Psoas muscle (tissue), 8 donors: ENCODE measurements around the gene LRRC2. TPM values are rescaled to one million over a fixed set of nuclear protein-coding genes. Genes with fewer than 3 reads are reported as not detected.

Source experiments
- ATAC-seq, 4 donors: fragments of 200-7000 bp; cut with Tn5 transposase; one replicate each; pipeline ENCODE4 v1.9.1; 2020; ENCODE audit warnings: moderate library complexity in 3 of 4, mild to moderate bottlenecking in 2 of 4
- DNase-seq, 2 donors: peaks; one replicate each; pipeline ENCODE4 v3.0.0-alpha.2; 2020
- H3K27ac ChIP-seq: fragments of 200-600 bp; one replicate; pipeline ENCODE4 v1.8.0; 2022
- H3K27me3 ChIP-seq, 3 donors: fragments of 200-600 bp in 1 of 3; one replicate each; pipeline versions ENCODE4 v1.6.1 to v1.8.0; 2013 to 2022; ENCODE audit warnings: low read length in 2 of 3, mild to moderate bottlenecking in 2 of 3, moderate library complexity in 1 of 3; ENCODE audit not compliant: insufficient read depth in 3 of 3
- H3K36me3 ChIP-seq, 2 donors: fragments of 200-600 bp in 1 of 2; one replicate each; pipeline versions ENCODE4 v1.6.1 to v1.8.0; 2013 to 2022; ENCODE audit warnings: low read depth in 1 of 2, mild to moderate bottlenecking in 1 of 2, moderate library complexity in 1 of 2; ENCODE audit not compliant: insufficient read depth in 1 of 2
- H3K4me1 ChIP-seq: fragments of 200-600 bp; one replicate; pipeline ENCODE4 v1.8.0; 2022
- H3K4me3 ChIP-seq: fragments of 200-600 bp; one replicate; pipeline ENCODE4 v1.8.0; 2022; ENCODE audit warnings: mild to moderate bottlenecking
- H3K9me3 ChIP-seq: fragments of 200-600 bp; one replicate; pipeline ENCODE4 v1.8.0; 2022
- WGBS, 3 donors: extraction: QIAGEN DNeasy Blood & Tissue Kit; methylation state at CpG; one replicate each; pipeline versions ENCODE4 v1.1.6 to v1.1.7; 2013; 5-methylcytosine and 5-hydroxymethylcytosine counted together
- intact Hi-C, 2 donors: fragments of 100-400 bp; cut with DNase I; formaldehyde crosslinking; loops; one replicate each; pipeline versions ENCODE4 v1.11.0 to v1.14.2; 2022
- polyA plus RNA-seq, 3 donors: library from polyadenylated mRNA; stranded (reverse); fragments of 200-250 nt; gene quantifications; one replicate each; pipeline ENCODE4 v1.2.3, GENCODE V29; 2013
- total RNA-seq, 4 donors: library from RNA; stranded (reverse); fragmentation: NEBNext Ultra II Directional in 2 of 4; extraction: Animal tissue kit (Norgen Biotek cat#: 25700) in 2 of 4; gene quantifications; one replicate each; pipeline versions ENCODE4 v1.2.1 to v1.2.4, GENCODE V29; 2021 to 2023
- TF ChIP-seq, protein P1 (sequence below): fragments of 200-600 bp; IDR thresholded peaks from one replicate; pipeline ENCODE4 v1.8.0; 2022; ENCODE audit warnings: antibody characterized with exemption
- donor health status: healthy with polysubstance abuse.
- donor health status: DM: no; HTN: no; CAD: no; lungs with moderate emphysema.
- donor health status: Bipolar disorder and iron deficiency.
- donor health status: healthy.
- donor health status: DM: yes; HTN: yes; CAD: no.
- donor health status: DM: no; HTN: no; CAD: no.
- donor health status: DM: no; HTN: no; CAD: no.
- donor health status: DM: yes; HTN: yes; CAD: no.

The LRRC2 gene
- total and polyA plus RNA-seq, 7 donors = 8.3 to 160 (median 65.1) TPM

DNA sequence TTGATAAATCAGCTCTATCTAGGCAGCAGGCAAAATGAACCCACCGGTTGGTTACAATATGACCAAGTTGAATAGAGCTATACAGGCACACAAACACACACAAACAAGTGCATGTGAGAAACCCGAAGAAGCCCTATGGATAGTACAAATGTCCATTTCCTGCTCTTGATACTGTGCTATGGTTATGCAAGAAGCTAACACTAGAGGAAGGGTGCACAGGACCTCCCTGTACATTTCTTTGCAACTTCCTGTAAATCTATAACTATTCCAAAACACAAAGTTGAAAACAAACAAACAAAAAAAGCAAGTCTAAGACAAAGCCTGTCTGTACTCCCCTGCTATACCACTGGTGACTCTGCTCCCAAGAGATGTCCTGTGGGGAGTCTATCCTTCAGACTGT is 38.0 kb upstream of the LRRC2 start:
- Histone ChIP-seq H3K4me3 (no peak overlapping the region), H3K36me3 (no peaks in the 10 kb centered on the region), H3K27ac (no peak overlapping the region), H3K4me1 (peaks cover 1% of the 10 kb centered on the region), H3K27me3 (no peaks in the 10 kb centered on the region), H3K9me3 (no peaks in the 10 kb centered on the region)
- TF ChIP-seq, protein P1, sequence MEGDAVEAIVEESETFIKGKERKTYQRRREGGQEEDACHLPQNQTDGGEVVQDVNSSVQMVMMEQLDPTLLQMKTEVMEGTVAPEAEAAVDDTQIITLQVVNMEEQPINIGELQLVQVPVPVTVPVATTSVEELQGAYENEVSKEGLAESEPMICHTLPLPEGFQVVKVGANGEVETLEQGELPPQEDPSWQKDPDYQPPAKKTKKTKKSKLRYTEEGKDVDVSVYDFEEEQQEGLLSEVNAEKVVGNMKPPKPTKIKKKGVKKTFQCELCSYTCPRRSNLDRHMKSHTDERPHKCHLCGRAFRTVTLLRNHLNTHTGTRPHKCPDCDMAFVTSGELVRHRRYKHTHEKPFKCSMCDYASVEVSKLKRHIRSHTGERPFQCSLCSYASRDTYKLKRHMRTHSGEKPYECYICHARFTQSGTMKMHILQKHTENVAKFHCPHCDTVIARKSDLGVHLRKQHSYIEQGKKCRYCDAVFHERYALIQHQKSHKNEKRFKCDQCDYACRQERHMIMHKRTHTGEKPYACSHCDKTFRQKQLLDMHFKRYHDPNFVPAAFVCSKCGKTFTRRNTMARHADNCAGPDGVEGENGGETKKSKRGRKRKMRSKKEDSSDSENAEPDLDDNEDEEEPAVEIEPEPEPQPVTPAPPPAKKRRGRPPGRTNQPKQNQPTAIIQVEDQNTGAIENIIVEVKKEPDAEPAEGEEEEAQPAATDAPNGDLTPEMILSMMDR = no peak
- WGBS, 3 donors = 86 to 95% (median 87%) methylated on average over 2 of the region's 2 CpGs
- ATAC-seq = no peak
- intact Hi-C loops = no loop called here
- no peak for DNase-seq

DNA sequence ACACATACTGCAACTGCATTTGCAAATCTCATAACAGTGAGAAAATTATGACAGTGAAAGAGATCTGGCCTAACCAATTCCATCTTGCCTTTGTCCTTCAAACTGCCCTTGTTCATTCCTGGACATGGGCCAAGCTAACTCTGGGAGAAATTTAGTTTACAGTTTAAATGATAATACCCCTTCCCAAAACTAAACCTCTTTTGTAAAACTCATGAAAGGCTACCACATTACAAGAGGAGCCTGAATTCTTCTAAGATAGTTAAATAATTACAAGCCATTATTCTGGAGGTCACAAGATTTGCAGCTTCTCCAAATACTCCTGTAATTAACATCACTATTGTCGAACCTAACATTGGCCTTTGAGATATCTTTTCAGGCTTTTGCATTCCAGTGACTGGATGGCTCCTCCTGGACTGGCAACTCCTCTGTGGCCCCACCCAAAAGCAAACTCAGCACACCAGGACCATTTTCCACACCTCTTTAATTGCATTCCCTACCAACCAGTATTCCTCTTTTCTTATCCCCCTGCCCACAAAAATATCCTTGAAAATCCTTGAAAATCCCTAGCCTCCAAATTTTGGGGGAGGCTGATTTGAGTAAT is 37.4 kb upstream of the LRRC2 start:
- WGBS, 3 donors = 47 to 57% (median 55%) methylated on average over 1 of the region's 1 CpG
- no peaks in the 10 kb centered on the region for H3K36me3 ChIP-seq
- H3K4me3 ChIP-seq = no peak overlapping the region
- intact Hi-C loops = no loop called here
- no peaks in the 10 kb centered on the region for H3K27me3 ChIP-seq
- TF ChIP-seq, protein P1 = no peak
- H3K27ac ChIP-seq = no peak overlapping the region
- DNase-seq (no peak), ATAC-seq (no peak)
- no peaks in the 10 kb centered on the region for H3K9me3 ChIP-seq
- H3K4me1 ChIP-seq = no peaks in the 10 kb centered on the region

DNA sequence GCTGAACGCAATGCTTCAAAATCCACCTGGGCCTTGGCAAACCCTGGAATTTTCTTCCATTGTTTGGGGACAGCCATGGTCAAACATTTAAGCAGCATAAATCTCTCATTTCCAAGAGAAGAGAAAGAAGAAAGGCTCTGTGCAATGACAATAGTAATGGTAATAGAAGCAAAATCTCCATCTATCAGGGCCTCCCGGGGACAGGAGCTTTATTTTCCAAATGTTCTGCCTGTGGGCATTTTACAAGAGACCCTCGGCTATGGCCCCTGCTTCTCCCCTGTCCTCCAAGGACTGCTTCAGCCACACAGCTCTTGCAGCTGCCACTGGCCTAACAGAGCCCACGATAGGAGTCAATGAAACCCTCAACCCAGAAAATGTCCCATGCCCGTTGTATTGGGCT is 33.5 kb upstream of the LRRC2 start:
- TF ChIP-seq, protein P1 = no peak
- no peaks in the 10 kb centered on the region for H3K36me3 ChIP-seq
- no peak overlapping the region for H3K27ac ChIP-seq
- no peaks in the 10 kb centered on the region for H3K4me1 ChIP-seq
- no peaks in the 10 kb centered on the region for H3K27me3 ChIP-seq
- intact Hi-C loops = no loop called here
- ATAC-seq (no peak), DNase-seq (no peak)
- no peak overlapping the region for H3K4me3 ChIP-seq
- no peaks in the 10 kb centered on the region for H3K9me3 ChIP-seq
- WGBS, 3 donors = 81 to 89% (median 87%) methylated on average over 5 of the region's 5 CpGs

DNA sequence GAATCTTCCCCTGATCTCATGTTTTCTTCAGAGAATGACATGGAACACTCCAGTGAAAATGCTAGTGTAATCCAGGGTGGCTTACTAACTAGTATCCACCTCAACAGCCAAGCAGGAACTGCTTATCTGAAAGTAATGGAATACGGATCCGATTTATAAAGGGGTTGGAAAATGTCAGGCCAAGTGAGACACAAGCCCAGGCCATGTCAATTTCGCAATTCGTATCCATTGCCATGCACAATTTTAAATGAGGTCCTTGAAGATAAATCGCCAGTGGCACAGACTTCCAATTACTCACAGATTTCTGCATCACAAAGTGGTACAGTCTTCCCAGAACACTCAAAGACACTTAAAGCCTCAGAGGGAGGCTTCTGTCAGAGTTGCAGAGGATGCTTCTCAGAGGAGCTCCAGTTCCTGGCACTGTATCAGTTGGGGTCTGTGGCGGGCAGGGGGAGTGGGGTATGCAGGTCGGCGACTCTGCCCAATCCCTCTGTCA is 29.8 kb upstream of the LRRC2 start:
- Histone ChIP-seq H3K9me3 (no peaks in the 10 kb centered on the region), H3K27ac (no peak overlapping the region), H3K4me3 (no peak overlapping the region), H3K27me3 (no peaks in the 10 kb centered on the region), H3K36me3 (no peaks in the 10 kb centered on the region), H3K4me1 (no peaks in the 10 kb centered on the region)
- TF ChIP-seq, protein P1 = no peak
- 71 to 75% (median 73%) methylated on average over 8 of the region's 8 CpGs for WGBS, 3 donors
- intact Hi-C loops = no loop called here
- DNase-seq (no peak), ATAC-seq (no peak)

DNA sequence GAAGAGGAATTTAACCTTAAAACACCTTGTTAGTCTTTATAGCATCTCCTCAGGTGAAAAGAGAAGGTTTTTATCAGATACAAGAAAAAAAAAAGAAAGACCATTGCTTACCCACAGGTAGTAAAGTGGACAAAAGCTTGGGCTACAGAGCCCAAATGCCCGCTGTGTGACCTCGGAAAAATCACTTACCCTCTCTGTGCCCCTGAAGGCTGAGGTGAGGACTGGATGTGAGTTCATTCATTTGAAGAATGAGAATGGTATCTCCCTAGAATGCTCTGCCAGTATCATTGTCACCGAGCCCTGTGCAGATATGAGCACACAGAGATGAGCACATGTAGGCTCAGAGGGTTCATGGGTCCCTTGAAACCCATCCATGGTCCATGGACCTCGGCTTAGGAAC is 28.6 kb upstream of the LRRC2 start:
- H3K36me3 ChIP-seq = no peaks in the 10 kb centered on the region
- H3K4me1 ChIP-seq = no peaks in the 10 kb centered on the region
- DNase-seq = no peak
- no peaks in the 10 kb centered on the region for H3K27me3 ChIP-seq
- TF ChIP-seq, protein P1 = no peak
- H3K27ac ChIP-seq = no peak overlapping the region
- ATAC-seq = no peak
- H3K4me3 ChIP-seq = no peak overlapping the region
- 82 to 91% (median 91%) methylated on average over 4 of the region's 4 CpGs for WGBS, 3 donors
- intact Hi-C loops = no loop called here
- H3K9me3 ChIP-seq = no peaks in the 10 kb centered on the region
